Keratinocyte (primary cell): ENCODE data around the gene DCTPP1. TPM values are rescaled to one million over a fixed set of nuclear protein-coding genes. Genes with fewer than 3 reads are reported as not detected.

Experiments
- DNase-seq: peaks from one replicate; pipeline ENCODE4 v3.0.0-alpha.2; 2011; ENCODE audit warnings: low read depth, missing footprints, low spot score
- FAIRE-seq: peaks from 2 replicates; lab custom pipeline; 2011; peaks lifted over from hg19 to GRCh38; lab: Jason Lieb, UNC
- H2AFZ ChIP-seq: 2 replicates; pipeline ENCODE4 v1.6.0; 2012; ENCODE audit warnings: low read length, control low read depth, inconsistent platforms; ENCODE audit not compliant: control insufficient read depth
- H3K27ac ChIP-seq: 2 replicates; pipeline ENCODE4 v1.5.1; 2011; ENCODE audit warnings: low read length; ENCODE audit not compliant: control insufficient read depth, insufficient read depth
- H3K27me3 ChIP-seq: 3 replicates; pipeline ENCODE4 v1.6.0; 2011; ENCODE audit warnings: low read length; ENCODE audit not compliant: control insufficient read depth, insufficient read depth; ENCODE audit errors: extremely low read depth
- H3K36me3 ChIP-seq, 2 experiments: 2 replicates in 1 of 2; 3 replicates in 1 of 2; pipeline ENCODE4 v1.5.1; 2011; ENCODE audit warnings: low read length in 2 of 2, mild to moderate bottlenecking in 1 of 2; ENCODE audit not compliant: control insufficient read depth in 2 of 2, insufficient read depth in 2 of 2; ENCODE audit errors: extremely low read depth in 1 of 2
- H3K4me1 ChIP-seq: 3 replicates; pipeline ENCODE4 v1.5.1; 2011; ENCODE audit warnings: low read length; ENCODE audit not compliant: control insufficient read depth, insufficient read depth; ENCODE audit errors: extremely low read depth
- H3K4me2 ChIP-seq: 3 replicates; pipeline ENCODE4 v1.6.0; 2011; ENCODE audit warnings: low read depth, low read length; ENCODE audit not compliant: control insufficient read depth, insufficient read depth; ENCODE audit errors: extremely low read depth
- H3K4me3 ChIP-seq, 3 experiments: fragments of 200-600 bp in 1 of 3; sonication (generic) in 1 of 3; 2 replicates in 2 of 3; 3 replicates in 1 of 3; pipeline ENCODE4 v1.5.1; 2011 to 2016; ENCODE audit warnings: low read length in 3 of 3, mild to moderate bottlenecking in 3 of 3, control low read depth in 2 of 3, inconsistent platforms in 1 of 3, low read depth in 1 of 3, mixed read lengths in 1 of 3, mixed run types in 1 of 3, moderate library complexity in 1 of 3; ENCODE audit not compliant: control insufficient read depth in 2 of 3, insufficient read depth in 2 of 3; ENCODE audit errors: extremely low read depth in 1 of 3
- H3K79me2 ChIP-seq: 2 replicates; pipeline ENCODE4 v1.6.0; 2012; ENCODE audit warnings: low read length; ENCODE audit not compliant: control insufficient read depth, insufficient read depth
- H3K9ac ChIP-seq: 3 replicates; pipeline ENCODE4 v1.6.0; 2011; ENCODE audit warnings: low read length; ENCODE audit not compliant: control insufficient read depth, insufficient read depth; ENCODE audit errors: extremely low read depth
- H3K9me1 ChIP-seq: 3 replicates; pipeline ENCODE4 v1.6.0; 2011; ENCODE audit warnings: low read length; ENCODE audit not compliant: control insufficient read depth, insufficient read depth; ENCODE audit errors: extremely low read depth
- H3K9me3 ChIP-seq: 2 replicates; pipeline ENCODE4 v1.5.1; 2012; ENCODE audit warnings: low read depth, low read length; ENCODE audit not compliant: control insufficient read depth
- H4K20me1 ChIP-seq: 3 replicates; pipeline ENCODE4 v1.6.0; 2011; ENCODE audit warnings: low read length; ENCODE audit not compliant: control insufficient read depth, insufficient read depth; ENCODE audit errors: extremely low read depth
- CTCF ChIP-seq, 3 experiments: IDR thresholded peaks in 1 of 3; conservative IDR thresholded peaks in 1 of 3; optimal IDR thresholded peaks in 1 of 3; 2 replicates in 2 of 3; 3 replicates in 1 of 3; pipeline versions ENCODE3 to v1.5.1; 2011; ENCODE audit warnings: low read length in 3 of 3, mild to moderate bottlenecking in 3 of 3, moderate library complexity in 2 of 3, control low read depth in 1 of 3, inconsistent platforms in 1 of 3; ENCODE audit not compliant: insufficient read depth in 2 of 3; ENCODE audit errors: extremely low read depth in 1 of 3
- EZH2 ChIP-seq: IDR thresholded peaks from one replicate; pipeline ENCODE4 v1.6.1; 2012; ENCODE audit warnings: inconsistent platforms, mild to moderate bottlenecking, low read length, moderate library complexity
- dilution Hi-C: fragments of 300-500 bp; cut with MboI; formaldehyde crosslinking; loops from one replicate; pipeline ENCODE4 v1.7.0; 2020; ENCODE audit warnings: low sequenced_read_pairs; ENCODE audit not compliant: extremely low pct_ligation_motif_present
- polyA plus RNA-seq, 5 experiments: library from polyadenylated mRNA; depleted of rRNA in 3 of 5; stranded (reverse) in 3 of 5; stranded (forward) in 1 of 5; unstranded in 1 of 5; fragments of >200 nt; gene quantifications; 1 replicate in 1 of 5; 2 replicates in 3 of 5; 3 replicates in 1 of 5; pipeline versions ENCODE4 v1.2.1 to v1.2.3, GENCODE V29; 2011 to 2012; ENCODE audit warnings: missing spikeins in 2 of 5, low read depth in 1 of 5, low replicate concordance in 1 of 5

The DCTPP1 gene
- polyA plus RNA-seq, 1 donor (not counting 4 experiments of a cell fraction or from before 2014, with no cell fraction given), result 95.8 TPM

- Histone ChIP-seq H3K27me3 (no peaks in the 10 kb centered on the region), H2AFZ (no peak overlapping the region), H3K4me1 (peaks cover 13% of the 10 kb centered on the region), H3K4me2 (no peak overlapping the region), H3K9ac (no peak overlapping the region), H3K79me2 (peaks cover 2% of the 10 kb centered on the region), H3K4me3 (no peak overlapping the region), H3K27ac (peak overlapping the region; percentile 41), H3K36me3 (peaks cover 3 to 8% of the 10 kb centered on the region in 2 experiments), H4K20me1 (no peaks in the 10 kb centered on the region), H3K9me3 (no peaks in the 10 kb centered on the region), H3K9me1 (no peaks in the 10 kb centered on the region)
- TF ChIP-seq EZH2 (no peak), CTCF (optimal IDR thresholded peaks at IDR 0.05 in 1 of 3, IDR thresholded peaks at IDR 0.05 in 1 of 3, conservative IDR thresholded peaks at IDR 0.05 in 1 of 3; ENCODE audit: extremely low read depth in 1 of 3, insufficient read depth in 2 of 3, low read length in 3 of 3) (no peak)
- FAIRE-seq, result no peak
- dilution Hi-C loops, result no loop called here
- no peak for DNase-seq
Observed at GRCh38 chr16:30413112-30413806, 16.6 kb downstream of the DCTPP1 start.

- Histone ChIP-seq H3K79me2 (peaks cover 6% of the 10 kb centered on the region), H3K9me3 (no peaks in the 10 kb centered on the region), H3K27ac (no peak overlapping the region), H3K36me3 (peaks cover 3 to 8% of the 10 kb centered on the region in 2 experiments), H3K4me3 (no peak overlapping the region), H3K4me2 (peak overlapping the region; percentile 47), H3K9me1 (peaks cover 4% of the 10 kb centered on the region), H3K9ac (no peak overlapping the region), H3K27me3 (no peaks in the 10 kb centered on the region), H2AFZ (no peak overlapping the region), H4K20me1 (no peaks in the 10 kb centered on the region), H3K4me1 (peaks cover 12% of the 10 kb centered on the region)
- dilution Hi-C loops, result no loop called here
- TF ChIP-seq EZH2 (no peak), CTCF (optimal IDR thresholded peaks at IDR 0.05 in 1 of 3, IDR thresholded peaks at IDR 0.05 in 1 of 3, conservative IDR thresholded peaks at IDR 0.05 in 1 of 3; ENCODE audit: extremely low read depth in 1 of 3, insufficient read depth in 2 of 3, low read length in 3 of 3) (peak; percentile 92 to 96 (median 93))
- DNase-seq (no peak), FAIRE-seq (peak; percentile 29)
Observed at GRCh38 chr16:30409125-30410060, 20.4 kb downstream of the DCTPP1 start.
